Kidney epithelial cell (primary cell): ENCODE data around the gene SENP3. TPM values are rescaled to one million over a fixed set of nuclear protein-coding genes. Genes with fewer than 3 reads are reported as not detected.
A peak's percentile ranks its signal among the peaks of the same experiment; 100 is the strongest.

Experiments used
- DNase-seq: peaks from one replicate; pipeline ENCODE4 v3.0.0-alpha.2; 2010; ENCODE audit warnings: low read depth
- H3K27me3 ChIP-seq: 2 replicates; pipeline ENCODE4 v1.6.0; 2011; ENCODE audit warnings: low read length; ENCODE audit not compliant: control insufficient read depth, insufficient read depth
- H3K36me3 ChIP-seq: 2 replicates; pipeline ENCODE4 v1.5.1; 2011; ENCODE audit warnings: low read length; ENCODE audit not compliant: control insufficient read depth, insufficient read depth
- H3K4me3 ChIP-seq: 2 replicates; pipeline ENCODE4 v1.5.1; 2011; ENCODE audit warnings: low read depth, mild to moderate bottlenecking, control low read depth, low read length
- CTCF ChIP-seq: IDR thresholded peaks from 2 replicates; pipeline ENCODE4 v1.5.1; 2011; ENCODE audit warnings: mild to moderate bottlenecking, moderate library complexity, low read length, control low read depth, inconsistent platforms; ENCODE audit not compliant: insufficient read depth, poor library complexity, severe bottlenecking
- total RNA-seq: library from RNA; depleted of rRNA; stranded (reverse); fragments of >200 nt; gene quantifications from 2 replicates; pipeline ENCODE4 v1.2.3, GENCODE V29; 2015

SENP3 gene
- total RNA-seq, 1 donor from 2014 or later = 107 TPM

GRCh38 chr17:7551396-7551795 lies 10.3 kb upstream of the SENP3 start:
- no peak overlapping the region for H3K4me3 ChIP-seq
- no peaks in the 10 kb centered on the region for H3K27me3 ChIP-seq
- no peak for DNase-seq
- no peak for TF ChIP-seq CTCF
- no peaks in the 10 kb centered on the region for H3K36me3 ChIP-seq

GRCh38 chr17:7552621-7553051 lies 9.1 kb upstream of the SENP3 start:
- H3K36me3 ChIP-seq = no peaks in the 10 kb centered on the region
- TF ChIP-seq CTCF = no peak
- H3K4me3 ChIP-seq = no peak overlapping the region
- H3K27me3 ChIP-seq = no peaks in the 10 kb centered on the region
- no peak for DNase-seq

- Histone ChIP-seq H3K27me3 (no peaks in the 10 kb centered on the region), H3K36me3 (no peaks in the 10 kb centered on the region), H3K4me3 (no peak overlapping the region)
- DNase-seq = no peak
- TF ChIP-seq CTCF = no peak
Measured at GRCh38 chr17:7553356-7553755, 8.4 kb upstream of the SENP3 start.

GRCh38 chr17:7555320-7555948 lies 6.3 kb upstream of the SENP3 start:
- no peak for DNase-seq
- TF ChIP-seq CTCF = peak; percentile 10

GRCh38 chr17:7556627-7557026 lies 5.1 kb upstream of the SENP3 start:
- DNase-seq = no peak
- H3K36me3 ChIP-seq = no peaks in the 10 kb centered on the region
- H3K4me3 ChIP-seq = no peak overlapping the region
- no peaks in the 10 kb centered on the region for H3K27me3 ChIP-seq
- no peak for TF ChIP-seq CTCF

More at GRCh38 chr17:7555320-7555948, 6.3 kb upstream of the SENP3 start:
- Histone ChIP-seq H3K36me3 (no peaks in the 10 kb centered on the region), H3K4me3 (no peak overlapping the region), H3K27me3 (no peaks in the 10 kb centered on the region)
